ENCODE results near the gene CCDC169. TPM values are rescaled to one million over a fixed set of nuclear protein-coding genes. Genes with fewer than 3 reads are reported as not detected.

The CCDC169 gene
- polyA plus RNA-seq, 1 donor from 2014 or later = not detected

- peaks cover 0 to 2% (median 2%) of the 10 kb centered on the region in 3 donors for H3K9me3 Mint-ChIP-seq
- H3K4me1 Mint-ChIP-seq = no peaks in the 10 kb centered on the region
- no peak overlapping the region for H3K4me3 Mint-ChIP-seq
- peaks cover 11% of the 10 kb centered on the region for H3K27me3 Mint-ChIP-seq
- H3K36me3 Mint-ChIP-seq = no peaks in the 10 kb centered on the region
- H3K27ac Mint-ChIP-seq = no peak overlapping the region
Measured at GRCh38 chr13:36288794-36289391, 8.7 kb downstream of the CCDC169 start.

GRCh38 chr13:36286006-36286405 lies 11.6 kb downstream of the CCDC169 start:
- Mint-ChIP-seq H3K27ac (no peak overlapping the region), H3K4me3 (no peak overlapping the region), H3K4me1 (no peaks in the 10 kb centered on the region), H3K36me3 (no peaks in the 10 kb centered on the region), H3K27me3 (peaks cover 7% of the 10 kb centered on the region), H3K9me3 (peaks cover 0 to 2% (median 2%) of the 10 kb centered on the region in 3 donors)

GRCh38 chr13:36282821-36283432 lies 14.7 kb downstream of the CCDC169 start:
- Mint-ChIP-seq H3K9me3 (no peaks in the 10 kb centered on the region), H3K36me3 (no peaks in the 10 kb centered on the region), H3K4me1 (no peaks in the 10 kb centered on the region), H3K4me3 (no peak overlapping the region), H3K27ac (no peak overlapping the region), H3K27me3 (peaks cover 6% of the 10 kb centered on the region)

GRCh38 chr13:36275190-36276002 lies 22.2 kb downstream of the CCDC169 start:
- no peaks in the 10 kb centered on the region for H3K4me1 Mint-ChIP-seq
- H3K36me3 Mint-ChIP-seq = no peaks in the 10 kb centered on the region
- no peak overlapping the region for H3K27ac Mint-ChIP-seq
- H3K9me3 Mint-ChIP-seq = no peaks in the 10 kb centered on the region
- no peak overlapping the region for H3K4me3 Mint-ChIP-seq
- no peaks in the 10 kb centered on the region for H3K27me3 Mint-ChIP-seq

- no peaks in the 10 kb centered on the region for H3K4me1 Mint-ChIP-seq
- no peak overlapping the region for H3K27ac Mint-ChIP-seq
- no peaks in the 10 kb centered on the region for H3K27me3 Mint-ChIP-seq
- H3K4me3 Mint-ChIP-seq = no peak overlapping the region
- H3K36me3 Mint-ChIP-seq = no peaks in the 10 kb centered on the region
- no peaks in the 10 kb centered on the region for H3K9me3 Mint-ChIP-seq
Measured at GRCh38 chr13:36273431-36273830, 24.2 kb downstream of the CCDC169 start.

- Mint-ChIP-seq H3K9me3 (no peaks in the 10 kb centered on the region), H3K27me3 (peaks cover 5% of the 10 kb centered on the region), H3K4me3 (no peak overlapping the region), H3K4me1 (no peaks in the 10 kb centered on the region), H3K36me3 (no peaks in the 10 kb centered on the region), H3K27ac (no peak overlapping the region)
Measured at GRCh38 chr13:36261976-36262375, 35.6 kb downstream of the CCDC169 start.

GRCh38 chr13:36261011-36261410 lies 36.6 kb downstream of the CCDC169 start:
- Mint-ChIP-seq H3K36me3 (no peaks in the 10 kb centered on the region), H3K9me3 (no peaks in the 10 kb centered on the region), H3K27me3 (no peaks in the 10 kb centered on the region), H3K4me3 (no peak overlapping the region), H3K4me1 (no peaks in the 10 kb centered on the region), H3K27ac (no peak overlapping the region)

- H3K9me3 Mint-ChIP-seq = no peaks in the 10 kb centered on the region
- H3K27me3 Mint-ChIP-seq = no peaks in the 10 kb centered on the region
- no peak overlapping the region for H3K27ac Mint-ChIP-seq
- no peaks in the 10 kb centered on the region for H3K36me3 Mint-ChIP-seq
- H3K4me1 Mint-ChIP-seq = no peaks in the 10 kb centered on the region
- no peak overlapping the region for H3K4me3 Mint-ChIP-seq
Measured at GRCh38 chr13:36259361-36260137, 38.1 kb downstream of the CCDC169 start.

GRCh38 chr13:36258831-36259230 lies 38.8 kb downstream of the CCDC169 start:
- H3K27ac Mint-ChIP-seq = no peak overlapping the region
- H3K4me3 Mint-ChIP-seq = no peak overlapping the region
- H3K4me1 Mint-ChIP-seq = no peaks in the 10 kb centered on the region
- no peaks in the 10 kb centered on the region for H3K27me3 Mint-ChIP-seq
- H3K36me3 Mint-ChIP-seq = no peaks in the 10 kb centered on the region
- no peaks in the 10 kb centered on the region for H3K9me3 Mint-ChIP-seq

- no peak overlapping the region for H3K4me3 Mint-ChIP-seq
- H3K36me3 Mint-ChIP-seq = no peaks in the 10 kb centered on the region
- H3K9me3 Mint-ChIP-seq = peaks cover 0 to 2% (median 1%) of the 10 kb centered on the region in 3 donors
- no peaks in the 10 kb centered on the region for H3K4me1 Mint-ChIP-seq
- H3K27me3 Mint-ChIP-seq = no peaks in the 10 kb centered on the region
- no peak overlapping the region for H3K27ac Mint-ChIP-seq
Measured at GRCh38 chr13:36251526-36251925, 46.1 kb downstream of the CCDC169 start.

GRCh38 chr13:36251017-36251416 lies 46.6 kb downstream of the CCDC169 start:
- Mint-ChIP-seq H3K36me3 (no peaks in the 10 kb centered on the region), H3K4me3 (no peak overlapping the region), H3K27me3 (no peaks in the 10 kb centered on the region), H3K9me3 (peaks cover 1 to 3% (median 2%) of the 10 kb centered on the region in 3 donors), H3K27ac (no peak overlapping the region), H3K4me1 (no peaks in the 10 kb centered on the region)

- H3K4me3 Mint-ChIP-seq = no peak overlapping the region
- H3K27ac Mint-ChIP-seq = no peak overlapping the region
- no peaks in the 10 kb centered on the region for H3K36me3 Mint-ChIP-seq
- peaks cover 1 to 4% (median 2%) of the 10 kb centered on the region in 3 donors for H3K9me3 Mint-ChIP-seq
- H3K27me3 Mint-ChIP-seq = no peaks in the 10 kb centered on the region
- no peaks in the 10 kb centered on the region for H3K4me1 Mint-ChIP-seq
Measured at GRCh38 chr13:36248700-36249099, 48.9 kb downstream of the CCDC169 start.

- Mint-ChIP-seq H3K4me1 (no peaks in the 10 kb centered on the region), H3K27ac (no peak overlapping the region), H3K4me3 (no peak overlapping the region), H3K9me3 (peaks cover 1 to 4% (median 2%) of the 10 kb centered on the region in 3 donors), H3K36me3 (no peaks in the 10 kb centered on the region), H3K27me3 (no peaks in the 10 kb centered on the region)
Measured at GRCh38 chr13:36244990-36245389, 52.6 kb downstream of the CCDC169 start.

GRCh38 chr13:36244073-36244472 lies 53.5 kb downstream of the CCDC169 start:
- Mint-ChIP-seq H3K36me3 (no peaks in the 10 kb centered on the region), H3K4me3 (no peak overlapping the region), H3K27ac (no peak overlapping the region), H3K27me3 (no peaks in the 10 kb centered on the region), H3K4me1 (no peaks in the 10 kb centered on the region), H3K9me3 (peaks cover 0 to 4% (median 1%) of the 10 kb centered on the region in 3 donors)

- H3K9me3 Mint-ChIP-seq = peaks cover 1 to 4% (median 2%) of the 10 kb centered on the region in 3 donors
- no peak overlapping the region for H3K27ac Mint-ChIP-seq
- H3K36me3 Mint-ChIP-seq = no peaks in the 10 kb centered on the region
- no peak overlapping the region for H3K4me3 Mint-ChIP-seq
- no peaks in the 10 kb centered on the region for H3K27me3 Mint-ChIP-seq
- H3K4me1 Mint-ChIP-seq = no peaks in the 10 kb centered on the region
Measured at GRCh38 chr13:36242761-36243160, 54.9 kb downstream of the CCDC169 start.
